Fibroblast of villous mesenchyme (primary cell): ENCODE data around the gene NPC1. TPM values are rescaled to one million over a fixed set of nuclear protein-coding genes. Genes with fewer than 3 reads are reported as not detected.

Experiments used
- DNase-seq: peaks from one replicate; pipeline ENCODE4 v3.0.0-alpha.2; 2010; ENCODE audit warnings: low read depth
- H3K4me3 ChIP-seq: 2 replicates; pipeline ENCODE4 v1.5.1; 2011; ENCODE audit warnings: low read depth, mild to moderate bottlenecking, low read length
- CTCF ChIP-seq: IDR thresholded peaks from 2 replicates; pipeline ENCODE4 v1.5.1; 2012; ENCODE audit warnings: low read depth, mild to moderate bottlenecking, low read length; ENCODE audit not compliant: insufficient read depth
- total RNA-seq: library from RNA; depleted of rRNA; stranded (reverse); fragments of >200 nt; gene quantifications from 2 replicates; pipeline ENCODE4 v1.2.3, GENCODE V29; 2012

NPC1 gene
- total RNA-seq, 1 donor, result 38.4 TPM

DNA sequence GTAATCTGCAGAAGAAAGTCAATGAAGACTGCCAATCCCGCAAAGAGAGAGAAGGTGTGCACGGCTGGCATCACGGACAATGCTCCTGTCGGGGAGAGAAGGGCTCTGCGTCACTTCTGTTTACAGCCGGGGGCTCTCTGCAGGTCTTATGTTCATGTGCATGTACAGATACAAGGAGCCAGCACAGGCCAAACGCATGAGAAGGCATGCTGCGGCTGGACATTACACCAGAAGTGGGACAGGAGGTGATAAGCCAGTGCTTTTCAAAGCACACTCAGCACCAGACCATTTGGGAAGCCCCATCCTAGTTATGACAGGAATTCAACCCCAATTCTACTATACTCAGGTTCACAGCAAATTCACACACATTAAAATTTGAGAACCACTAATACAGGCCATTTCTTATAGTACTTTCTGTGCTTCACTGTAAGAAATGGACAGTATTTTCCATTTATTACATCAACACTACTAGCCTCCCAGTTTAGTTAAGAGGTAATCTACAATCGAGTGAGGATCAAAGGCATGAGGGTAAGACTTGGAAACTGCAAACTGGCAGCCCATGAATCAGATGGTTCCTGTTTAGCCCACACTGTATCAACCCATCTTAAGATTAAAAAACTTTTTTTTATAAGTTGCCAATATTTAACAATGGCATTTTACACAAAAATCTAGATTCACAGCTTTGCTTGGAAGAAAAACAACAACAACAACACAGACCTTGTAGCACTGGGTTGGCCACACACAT, 44.8 kb downstream of the NPC1 start:
- peak overlapping the region; percentile 19 for H3K4me3 ChIP-seq
- TF ChIP-seq CTCF, result no peak
- DNase-seq, result peak; percentile 84

DNA sequence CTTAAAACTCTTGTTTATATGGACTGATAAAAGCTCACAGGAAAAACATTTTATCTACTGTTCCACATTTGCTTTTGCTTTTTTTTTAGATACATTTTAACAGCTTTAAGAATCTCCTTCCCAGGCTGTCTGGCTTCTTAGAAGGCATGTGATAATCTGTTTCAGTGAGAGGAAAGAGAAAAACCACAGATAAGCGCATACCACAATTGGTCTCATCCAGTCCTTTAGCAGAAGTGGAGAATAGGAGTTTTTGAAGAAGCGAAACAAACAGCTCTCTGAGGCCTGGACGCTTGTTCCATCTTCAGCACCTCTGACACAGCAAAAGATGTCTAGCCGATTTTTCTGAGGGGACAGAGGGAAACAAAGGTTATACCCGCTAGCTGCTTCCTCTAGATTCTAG, 45.4 kb downstream of the NPC1 start:
- TF ChIP-seq CTCF, result no peak
- H3K4me3 ChIP-seq, result peak overlapping the region; percentile 19
- DNase-seq, result peak; percentile 96

GRCh38 chr18:23539911-23540525, 46.3 kb downstream of the NPC1 start:
- peak overlapping the region; percentile 26 for H3K4me3 ChIP-seq
- DNase-seq, result peak; percentile 87
- no peak for TF ChIP-seq CTCF

GRCh38 chr18:23539296-23539695, 47.0 kb downstream of the NPC1 start:
- H3K4me3 ChIP-seq, result no peak overlapping the region
- no peak for DNase-seq
- no peak for TF ChIP-seq CTCF

DNA sequence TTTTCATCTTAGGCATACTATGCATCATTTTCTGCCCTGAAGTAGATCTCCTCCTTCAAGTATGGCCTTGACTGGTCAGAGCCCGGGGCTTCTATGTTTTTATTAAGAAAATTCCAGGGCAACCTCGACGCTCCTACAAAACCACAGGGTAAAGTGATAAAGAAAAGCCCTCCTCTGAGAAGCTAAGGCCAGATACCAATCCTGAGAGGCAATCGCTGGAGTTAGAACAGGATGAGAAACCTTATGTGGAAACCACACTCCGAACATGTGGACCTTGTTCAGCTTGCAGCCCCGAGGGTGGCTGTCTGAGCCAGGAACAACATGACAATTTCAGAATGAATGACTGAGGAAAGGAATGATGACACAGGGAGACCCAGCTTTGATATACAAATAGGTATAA, 47.4 kb downstream of the NPC1 start:
- H3K4me3 ChIP-seq, result no peak overlapping the region
- peak; percentile 96 for DNase-seq
- no peak for TF ChIP-seq CTCF

GRCh38 chr18:23538001-23538400, 48.3 kb downstream of the NPC1 start:
- no peak for TF ChIP-seq CTCF
- DNase-seq, result peak; percentile 74
- no peak overlapping the region for H3K4me3 ChIP-seq
